ENCODE data around the gene RAB14. TPM values are rescaled to one million over a fixed set of nuclear protein-coding genes. Genes with fewer than 3 reads are reported as not detected.
"Not testable (repeated sequence)": the region's sequence is repeated elsewhere in the genome, so short reads cannot be mapped to it uniquely, and the experiment has no call there.

Gene RAB14
- polyA plus RNA-seq, 5 donors, result 76.2 to 95.6 (median 87.0) TPM

- no peak for DNase-seq
These were observed 33.6 kb downstream of the RAB14 start for GRCh38 chr9:121168052-121168451.

GRCh38 chr9:121160025-121160424 is 41.6 kb downstream of the RAB14 start:
- DNase-seq, result no peak

GRCh38 chr9:121157939-121158338 is 43.7 kb downstream of the RAB14 start:
- no peak for DNase-seq

- no peak for DNase-seq
These were observed 45.4 kb downstream of the RAB14 start for GRCh38 chr9:121156263-121156731.

- no peak for DNase-seq
These were observed 46.9 kb downstream of the RAB14 start for GRCh38 chr9:121154782-121155181.

GRCh38 chr9:121153642-121154041 is 48.0 kb downstream of the RAB14 start:
- DNase-seq, result no peak

GRCh38 chr9:121150188-121150587 is 51.5 kb downstream of the RAB14 start:
- no peak for DNase-seq

- no peak for DNase-seq
These were observed 57.2 kb downstream of the RAB14 start for GRCh38 chr9:121144482-121144881.

GRCh38 chr9:121143771-121144170 is 57.9 kb downstream of the RAB14 start:
- DNase-seq, result no peak

- DNase-seq, result no peak
These were observed 60.0 kb downstream of the RAB14 start for GRCh38 chr9:121141706-121142105.

- no peak for DNase-seq
These were observed 60.4 kb downstream of the RAB14 start for GRCh38 chr9:121141306-121141705.

- no peak for DNase-seq
These were observed 61.5 kb downstream of the RAB14 start for GRCh38 chr9:121140162-121140561.

- no peak for DNase-seq
These were observed 62.7 kb downstream of the RAB14 start for GRCh38 chr9:121138973-121139372.

GRCh38 chr9:121138561-121138960 is 63.1 kb downstream of the RAB14 start:
- no peak for DNase-seq

- DNase-seq, result no peak
These were observed 66.0 kb downstream of the RAB14 start for GRCh38 chr9:121135642-121136041.

GRCh38 chr9:121133104-121133816 is 68.4 kb downstream of the RAB14 start:
- no peak for DNase-seq

- not testable (repeated sequence) for DNase-seq
These were observed 72.3 kb downstream of the RAB14 start for GRCh38 chr9:121129384-121129783.

Other genes with a start within 250 kb of the RAB14 start
- gene C5, start 151.6 kb downstream of the RAB14 start, polyA plus RNA-seq (ENCODE audit: insufficient read depth in 1 of 5, insufficient read length in 5 of 5, low replicate concordance in 1 of 5), result 10 to 100 TPM; 54.6 to 96.0 (median 80.6) TPM
- 10 to 100 TPM; 36.2 to 66.5 (median 59.7) TPM for gene CNTRL, start 126.9 kb downstream of the RAB14 start, polyA plus RNA-seq (ENCODE audit: insufficient read depth in 1 of 5, insufficient read length in 5 of 5, low replicate concordance in 1 of 5)
- 10 to 100 TPM; 40.8 to 67.9 (median 49.2) TPM for gene GSN, start 66.3 kb upstream of the RAB14 start, polyA plus RNA-seq (ENCODE audit: insufficient read depth in 1 of 5, insufficient read length in 5 of 5, low replicate concordance in 1 of 5)
- 100 to 1,000 TPM in 3 of 5 donors, 10 to 100 TPM in 2; 97.4 to 131 (median 108) TPM for gene STOM, start 168.4 kb upstream of the RAB14 start, polyA plus RNA-seq (ENCODE audit: insufficient read depth in 1 of 5, insufficient read length in 5 of 5, low replicate concordance in 1 of 5)

Measured in right lung (tissue), 5 donors.